ENCODE results near the gene FAM184A. TPM values are rescaled to one million over a fixed set of nuclear protein-coding genes. Genes with fewer than 3 reads are reported as not detected.

Gene FAM184A
- total and polyA plus RNA-seq, 9 of the 15 experiments (the other 6 are each of a cell fraction or from before 2014, with no cell fraction given), result 6.4 to 18.7 (median 13.1) TPM

- TF ChIP-seq ZBTB7A (IDR thresholded peaks at IDR 0.05; ENCODE audit: borderline replicate concordance, control insufficient read depth, low read depth, low read length) (peak; percentile 92; the same call in 1 of the 2 replicates), MEF2D (tag; conservative IDR thresholded peaks at IDR 0.05; ENCODE audit: low read depth) (no peak), XRCC3 (IDR thresholded peaks at IDR 0.05) (no peak), ATF1 (CRISPR knock-in tag; IDR thresholded peaks at IDR 0.05) (no peak), ATF1 (tag; IDR thresholded peaks at IDR 0.05) (peak; percentile 51), FOXO4 (CRISPR knock-in tag; IDR thresholded peaks at IDR 0.05) (no peak), CTBP1 (IDR thresholded peaks at IDR 0.05; ENCODE audit: borderline replicate concordance) (peak; percentile 97), SMARCE1 (IDR thresholded peaks at IDR 0.05) (no peak), MTA2 (IDR thresholded peaks at IDR 0.05; ENCODE audit: low read depth) (no peak), GATAD2A (IDR thresholded peaks at IDR 0.05) (peak; percentile 36; the same call in 1 of the 2 replicates), TFAM (CRISPR knock-in tag; conservative IDR thresholded peaks at IDR 0.05) (no peak), TAF1 (IDR thresholded peaks at IDR 0.05; ENCODE audit: control insufficient read depth, extremely low read depth, insufficient read depth, low read length, severe bottlenecking) (peak; percentile 37), E2F6 (IDR thresholded peaks at IDR 0.05; ENCODE audit: borderline replicate concordance in 1 of 2, extremely low read depth in 1 of 2, insufficient read depth in 1 of 2, insufficient read length in 1 of 2, low read depth in 1 of 2, low read length in 1 of 2, poor library complexity in 1 of 2, severe bottlenecking in 1 of 2) (peak; percentile 72 to 94), ZNF274 (IDR thresholded peaks at IDR 0.05; ENCODE audit: borderline replicate concordance, low read depth, low read length) (no peak), TCFL5 (CRISPR knock-in tag; conservative IDR thresholded peaks at IDR 0.05) (no peak), ZNF584 (CRISPR knock-in tag; IDR thresholded peaks at IDR 0.05; ENCODE audit: low read depth) (peak; percentile 73; the same call in 1 of the 2 replicates)
- TF ChIP-seq, protein P1, sequence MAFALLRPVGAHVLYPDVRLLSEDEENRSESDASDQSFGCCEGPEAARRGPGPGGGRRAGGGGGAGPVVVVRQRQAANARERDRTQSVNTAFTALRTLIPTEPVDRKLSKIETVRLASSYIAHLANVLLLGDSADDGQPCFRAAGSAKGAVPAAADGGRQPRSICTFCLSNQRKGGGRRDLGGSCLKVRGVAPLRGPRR (CRISPR knock-in tag; IDR thresholded peaks at IDR 0.05), result no peak
- TF ChIP-seq, protein P2, sequence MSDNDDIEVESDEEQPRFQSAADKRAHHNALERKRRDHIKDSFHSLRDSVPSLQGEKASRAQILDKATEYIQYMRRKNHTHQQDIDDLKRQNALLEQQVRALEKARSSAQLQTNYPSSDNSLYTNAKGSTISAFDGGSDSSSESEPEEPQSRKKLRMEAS (CRISPR knock-in tag; IDR thresholded peaks at IDR 0.05), result peak; percentile 81
- TF ChIP-seq, protein P3, sequence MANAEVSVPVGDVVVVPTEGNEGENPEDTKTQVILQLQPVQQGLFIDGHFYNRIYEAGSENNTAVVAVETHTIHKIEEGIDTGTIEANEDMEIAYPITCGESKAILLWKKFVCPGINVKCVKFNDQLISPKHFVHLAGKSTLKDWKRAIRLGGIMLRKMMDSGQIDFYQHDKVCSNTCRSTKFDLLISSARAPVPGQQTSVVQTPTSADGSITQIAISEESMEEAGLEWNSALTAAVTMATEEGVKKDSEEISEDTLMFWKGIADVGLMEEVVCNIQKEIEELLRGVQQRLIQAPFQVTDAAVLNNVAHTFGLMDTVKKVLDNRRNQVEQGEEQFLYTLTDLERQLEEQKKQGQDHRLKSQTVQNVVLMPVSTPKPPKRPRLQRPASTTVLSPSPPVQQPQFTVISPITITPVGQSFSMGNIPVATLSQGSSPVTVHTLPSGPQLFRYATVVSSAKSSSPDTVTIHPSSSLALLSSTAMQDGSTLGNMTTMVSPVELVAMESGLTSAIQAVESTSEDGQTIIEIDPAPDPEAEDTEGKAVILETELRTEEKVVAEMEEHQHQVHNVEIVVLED (CRISPR knock-in tag; IDR thresholded peaks at IDR 0.05), result peak; percentile 41; the same call in 1 of the 2 replicates
- TF ChIP-seq, protein P4, sequence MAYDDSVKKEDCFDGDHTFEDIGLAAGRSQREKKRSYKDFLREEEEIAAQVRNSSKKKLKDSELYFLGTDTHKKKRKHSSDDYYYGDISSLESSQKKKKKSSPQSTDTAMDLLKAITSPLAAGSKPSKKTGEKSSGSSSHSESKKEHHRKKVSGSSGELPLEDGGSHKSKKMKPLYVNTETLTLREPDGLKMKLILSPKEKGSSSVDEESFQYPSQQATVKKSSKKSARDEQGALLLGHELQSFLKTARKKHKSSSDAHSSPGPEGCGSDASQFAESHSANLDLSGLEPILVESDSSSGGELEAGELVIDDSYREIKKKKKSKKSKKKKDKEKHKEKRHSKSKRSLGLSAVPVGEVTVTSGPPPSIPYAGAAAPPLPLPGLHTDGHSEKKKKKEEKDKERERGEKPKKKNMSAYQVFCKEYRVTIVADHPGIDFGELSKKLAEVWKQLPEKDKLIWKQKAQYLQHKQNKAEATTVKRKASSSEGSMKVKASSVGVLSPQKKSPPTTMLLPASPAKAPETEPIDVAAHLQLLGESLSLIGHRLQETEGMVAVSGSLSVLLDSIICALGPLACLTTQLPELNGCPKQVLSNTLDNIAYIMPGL (CRISPR knock-in tag; IDR thresholded peaks at IDR 0.05), result peak; percentile 78; the same call in 1 of the 2 replicates
Observed at GRCh38 chr6:118934461-118935330, 143.8 kb downstream of the FAM184A start, which contains the start of gene MCM9 (continued).

Measured in K562 (cell line).